Measurements from ENCODE around the gene NQO2. TPM values are rescaled to one million over a fixed set of nuclear protein-coding genes. Genes with fewer than 3 reads are reported as not detected.
A peak's percentile ranks its signal among the peaks of the same experiment; 100 is the strongest.

NQO2 gene
- total RNA-seq, 1 experiment from 2014 or later: 45.7 TPM

DNA sequence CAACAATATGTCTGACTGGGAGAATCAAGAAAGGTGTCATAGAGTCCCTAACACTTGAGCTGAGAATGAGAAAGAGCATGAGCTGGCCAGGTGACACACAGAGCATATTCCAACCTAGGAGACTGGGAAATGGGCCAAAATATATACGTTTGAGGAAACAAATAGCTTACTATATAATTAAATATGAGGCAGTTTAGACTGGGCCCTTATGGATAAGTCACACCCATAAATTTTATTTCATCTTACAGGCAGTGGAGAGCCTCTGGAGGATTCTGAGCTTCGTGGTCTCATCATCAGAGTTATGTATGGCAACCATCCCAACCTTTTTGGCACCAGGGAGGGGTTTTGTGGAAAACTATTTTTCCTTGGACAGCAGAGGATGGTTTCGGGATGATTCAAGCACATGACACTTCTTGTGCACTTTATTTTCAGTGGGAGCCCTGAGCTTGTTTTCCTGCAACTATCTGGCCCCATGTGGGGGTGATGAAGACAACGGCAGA lies 12.9 kb upstream of the NQO2 start:
- POLR2A ChIA-PET: interaction anchor here (0.6 kb wide), 1 partner anchor 92 kb away, joined by 24 read pairs; no protein-coding TSS in a partner anchor
- H3K4me1 ChIP-seq (ENCODE audit: control insufficient read depth, insufficient read depth, low read length): peaks cover 11% of the 10 kb centered on the region
- ATAC-seq: no peak
- TF ChIP-seq POLR2AphosphoS5 (IDR thresholded peaks at IDR 0.05; ENCODE audit: low read depth, low read length) (no peak), TCF7L2 (IDR thresholded peaks at IDR 0.05; ENCODE audit: low read depth, low read length) (no peak), SIN3A (IDR thresholded peaks at IDR 0.05; ENCODE audit: borderline replicate concordance, insufficient read depth, low read depth, low read length) (no peak)
- TF ChIP-seq, protein P1, sequence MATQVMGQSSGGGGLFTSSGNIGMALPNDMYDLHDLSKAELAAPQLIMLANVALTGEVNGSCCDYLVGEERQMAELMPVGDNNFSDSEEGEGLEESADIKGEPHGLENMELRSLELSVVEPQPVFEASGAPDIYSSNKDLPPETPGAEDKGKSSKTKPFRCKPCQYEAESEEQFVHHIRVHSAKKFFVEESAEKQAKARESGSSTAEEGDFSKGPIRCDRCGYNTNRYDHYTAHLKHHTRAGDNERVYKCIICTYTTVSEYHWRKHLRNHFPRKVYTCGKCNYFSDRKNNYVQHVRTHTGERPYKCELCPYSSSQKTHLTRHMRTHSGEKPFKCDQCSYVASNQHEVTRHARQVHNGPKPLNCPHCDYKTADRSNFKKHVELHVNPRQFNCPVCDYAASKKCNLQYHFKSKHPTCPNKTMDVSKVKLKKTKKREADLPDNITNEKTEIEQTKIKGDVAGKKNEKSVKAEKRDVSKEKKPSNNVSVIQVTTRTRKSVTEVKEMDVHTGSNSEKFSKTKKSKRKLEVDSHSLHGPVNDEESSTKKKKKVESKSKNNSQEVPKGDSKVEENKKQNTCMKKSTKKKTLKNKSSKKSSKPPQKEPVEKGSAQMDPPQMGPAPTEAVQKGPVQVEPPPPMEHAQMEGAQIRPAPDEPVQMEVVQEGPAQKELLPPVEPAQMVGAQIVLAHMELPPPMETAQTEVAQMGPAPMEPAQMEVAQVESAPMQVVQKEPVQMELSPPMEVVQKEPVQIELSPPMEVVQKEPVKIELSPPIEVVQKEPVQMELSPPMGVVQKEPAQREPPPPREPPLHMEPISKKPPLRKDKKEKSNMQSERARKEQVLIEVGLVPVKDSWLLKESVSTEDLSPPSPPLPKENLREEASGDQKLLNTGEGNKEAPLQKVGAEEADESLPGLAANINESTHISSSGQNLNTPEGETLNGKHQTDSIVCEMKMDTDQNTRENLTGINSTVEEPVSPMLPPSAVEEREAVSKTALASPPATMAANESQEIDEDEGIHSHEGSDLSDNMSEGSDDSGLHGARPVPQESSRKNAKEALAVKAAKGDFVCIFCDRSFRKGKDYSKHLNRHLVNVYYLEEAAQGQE (IDR thresholded peaks at IDR 0.05; ENCODE audit: insufficient read depth in 1 of 2, low read depth in 2 of 2, low read length in 1 of 2): no peak
- TF ChIP-seq, protein P2, sequence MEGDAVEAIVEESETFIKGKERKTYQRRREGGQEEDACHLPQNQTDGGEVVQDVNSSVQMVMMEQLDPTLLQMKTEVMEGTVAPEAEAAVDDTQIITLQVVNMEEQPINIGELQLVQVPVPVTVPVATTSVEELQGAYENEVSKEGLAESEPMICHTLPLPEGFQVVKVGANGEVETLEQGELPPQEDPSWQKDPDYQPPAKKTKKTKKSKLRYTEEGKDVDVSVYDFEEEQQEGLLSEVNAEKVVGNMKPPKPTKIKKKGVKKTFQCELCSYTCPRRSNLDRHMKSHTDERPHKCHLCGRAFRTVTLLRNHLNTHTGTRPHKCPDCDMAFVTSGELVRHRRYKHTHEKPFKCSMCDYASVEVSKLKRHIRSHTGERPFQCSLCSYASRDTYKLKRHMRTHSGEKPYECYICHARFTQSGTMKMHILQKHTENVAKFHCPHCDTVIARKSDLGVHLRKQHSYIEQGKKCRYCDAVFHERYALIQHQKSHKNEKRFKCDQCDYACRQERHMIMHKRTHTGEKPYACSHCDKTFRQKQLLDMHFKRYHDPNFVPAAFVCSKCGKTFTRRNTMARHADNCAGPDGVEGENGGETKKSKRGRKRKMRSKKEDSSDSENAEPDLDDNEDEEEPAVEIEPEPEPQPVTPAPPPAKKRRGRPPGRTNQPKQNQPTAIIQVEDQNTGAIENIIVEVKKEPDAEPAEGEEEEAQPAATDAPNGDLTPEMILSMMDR (IDR thresholded peaks at IDR 0.05): no peak
- H3K27me3 ChIP-seq (ENCODE audit: control insufficient read depth, insufficient read depth, low read length): no peaks in the 10 kb centered on the region
- H3K9me3 ChIP-seq (ENCODE audit: control insufficient read depth, insufficient read depth, low read depth, low read length): no peaks in the 10 kb centered on the region
- H3K4me3 ChIP-seq (ENCODE audit: low read depth in 2 of 2, low read length in 2 of 2): no peak overlapping the region
- no TSS peak for BruUV-seq (replicated peaks)
- no peaks in the 10 kb centered on the region for H3K36me3 ChIP-seq (ENCODE audit: control insufficient read depth, insufficient read depth, low read length)
- intact Hi-C loops (cut with micrococcal nuclease; ENCODE audit: unreplicated experiment) (no loop called here), in situ Hi-C loops (cut with HindIII; ENCODE audit: low pct_unique_long_range_greater_than_20kb, low sequenced_read_pairs) (no loop called here)
- H3K27ac ChIP-seq (ENCODE audit: low read length): no peak overlapping the region
- CTCF ChIA-PET: interaction anchor here (0.8 to 2.2 kb wide), 3 partner anchors 9 to 34 kb away, joined by 3 to 13 read pairs (median 3); partner anchors contain the start of gene NQO2
- DNase-seq (ENCODE audit: low read depth, low spot score): no peak

DNA sequence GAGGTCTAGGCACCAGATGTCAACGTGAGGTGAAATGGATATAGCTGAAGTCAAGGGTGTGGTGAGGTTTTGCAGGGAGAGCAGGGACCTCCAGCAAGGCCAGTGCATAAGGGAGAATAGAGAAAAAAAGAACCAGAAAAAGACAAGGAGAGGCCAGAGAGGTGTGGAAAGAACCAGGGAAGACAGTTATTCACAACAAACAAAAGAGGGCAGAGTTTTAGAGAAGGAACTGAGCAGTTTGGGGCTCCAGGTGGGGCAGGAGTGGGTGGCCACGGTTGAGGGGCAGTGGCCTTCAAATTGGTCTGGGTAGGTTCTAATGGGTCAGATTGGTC lies 11.6 kb upstream of the NQO2 start:
- H3K4me3 ChIP-seq (ENCODE audit: low read depth in 2 of 2, low read length in 2 of 2): peak overlapping the region; percentile 77 to 82
- no TSS peak for BruUV-seq (replicated peaks)
- POLR2A ChIA-PET: interaction anchor here (0.6 to 1.0 kb wide), 2 partner anchors 25 to 29 kb away, joined by 4 to 5 read pairs; no protein-coding TSS in a partner anchor
- intact Hi-C loops (cut with micrococcal nuclease; ENCODE audit: unreplicated experiment) (loop anchor here (2.0 kb wide), 1 partner anchor 35 kb away; no protein-coding TSS in a partner anchor), in situ Hi-C loops (cut with HindIII; ENCODE audit: low pct_unique_long_range_greater_than_20kb, low sequenced_read_pairs) (no loop called here)
- peak overlapping the region; percentile 98 for H3K27ac ChIP-seq (ENCODE audit: low read length)
- CTCF ChIA-PET: interaction anchor here (0.6 to 1.7 kb wide), 3 partner anchors 32 to 197 kb away, joined by 3 to 19 read pairs (median 18); no protein-coding TSS in a partner anchor
- ATAC-seq (no peak), DNase-seq (ENCODE audit: low read depth, low spot score) (no peak)
- peaks cover 11% of the 10 kb centered on the region for H3K4me1 ChIP-seq (ENCODE audit: control insufficient read depth, insufficient read depth, low read length)
- no peaks in the 10 kb centered on the region for H3K9me3 ChIP-seq (ENCODE audit: control insufficient read depth, insufficient read depth, low read depth, low read length)
- TF ChIP-seq POLR2AphosphoS5 (IDR thresholded peaks at IDR 0.05; ENCODE audit: low read depth, low read length): no peak
- TF ChIP-seq SIN3A (IDR thresholded peaks at IDR 0.05; ENCODE audit: borderline replicate concordance, insufficient read depth, low read depth, low read length): no peak
- TF ChIP-seq, protein P1 (IDR thresholded peaks at IDR 0.05; ENCODE audit: insufficient read depth in 1 of 2, low read depth in 2 of 2, low read length in 1 of 2): no peak
- TF ChIP-seq, protein P2 (IDR thresholded peaks at IDR 0.05): no peak
- no peak for TF ChIP-seq TCF7L2 (IDR thresholded peaks at IDR 0.05; ENCODE audit: low read depth, low read length)
- H3K36me3 ChIP-seq (ENCODE audit: control insufficient read depth, insufficient read depth, low read length): no peaks in the 10 kb centered on the region
- H3K27me3 ChIP-seq (ENCODE audit: control insufficient read depth, insufficient read depth, low read length): no peaks in the 10 kb centered on the region

Data from Panc1 (cell line).